ENCODE results near the gene TNS1. TPM values are rescaled to one million over a fixed set of nuclear protein-coding genes. Genes with fewer than 3 reads are reported as not detected.

The TNS1 gene
- total and polyA plus RNA-seq, 2 experiments from 2014 or later: 81.6 to 99.3 TPM

DNA sequence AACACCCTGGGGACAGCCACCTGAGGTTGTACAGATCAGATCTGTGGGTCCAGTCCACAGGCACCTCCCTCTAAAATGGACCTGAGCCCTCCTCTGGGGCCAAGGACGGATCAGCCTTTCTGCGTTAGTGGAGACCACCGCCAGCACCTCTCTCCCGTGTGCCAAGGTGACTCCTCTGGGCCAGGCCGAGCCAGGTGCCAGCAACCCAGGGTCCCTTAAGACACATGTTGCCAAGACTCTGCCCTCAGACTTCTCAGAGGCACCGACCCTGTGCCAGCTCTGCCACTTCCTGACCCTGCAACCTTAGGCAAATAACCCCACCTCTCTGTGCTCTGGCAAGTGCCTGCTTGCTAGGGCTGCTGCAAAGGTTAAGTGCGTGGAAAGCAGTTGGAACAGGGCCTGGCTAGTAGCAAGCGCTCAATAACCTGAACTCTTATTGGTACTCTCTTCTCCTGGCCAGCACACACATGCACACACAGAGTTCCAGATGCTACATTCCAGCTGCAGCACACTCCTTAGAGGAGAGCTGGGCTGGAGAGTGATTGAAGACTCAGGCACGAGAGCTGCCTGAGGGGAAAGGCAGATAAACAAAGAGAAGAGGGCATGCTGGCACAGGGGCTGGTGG is 105.6 kb downstream of the TNS1 start:
- Histone ChIP-seq H3K9me3 (ENCODE audit: low read depth) (no peaks in the 10 kb centered on the region), H3K4me3 (no peak overlapping the region), H3K9me2 (ENCODE audit: insufficient read depth) (no peaks in the 10 kb centered on the region), H3K36me3 (ENCODE audit: low read depth) (peaks cover 55% of the 10 kb centered on the region), H3F3A (ENCODE audit: insufficient read depth) (peaks cover 55% of the 10 kb centered on the region), H3K4me2 (ENCODE audit: unreplicated experiment) (no peak overlapping the region), H3K79me2 (ENCODE audit: insufficient read depth) (peaks cover 94% of the 10 kb centered on the region), H2AFZ (no peak overlapping the region), H3K4me1 (ENCODE audit: insufficient read depth) (peaks cover 19% of the 10 kb centered on the region), H3K9ac (no peak overlapping the region), H3K27me3 (replicated peaks; ENCODE audit: insufficient read depth) (no peaks in the 10 kb centered on the region), H4K20me1 (ENCODE audit: insufficient read depth) (no peaks in the 10 kb centered on the region), H3K27ac (no peak overlapping the region)
- in situ Hi-C loops (cut with MboI): no loop called here
- TF ChIP-seq EZH2phosphoT487 (IDR thresholded peaks at IDR 0.05; ENCODE audit: insufficient read depth, low read depth) (no peak), EZH2 (IDR thresholded peaks at IDR 0.05; ENCODE audit: insufficient read depth, poor library complexity, severe bottlenecking) (no peak)
- WGBS, 2 experiments (ENCODE audit: low coverage in 1 of 2, low lambda C conversion rate in 2 of 2, missing lambda C conversion rate in 2 of 2): 80 to 84% methylated on average over 9 of the region's 9 CpGs
- DNase-seq: no peak

DNA sequence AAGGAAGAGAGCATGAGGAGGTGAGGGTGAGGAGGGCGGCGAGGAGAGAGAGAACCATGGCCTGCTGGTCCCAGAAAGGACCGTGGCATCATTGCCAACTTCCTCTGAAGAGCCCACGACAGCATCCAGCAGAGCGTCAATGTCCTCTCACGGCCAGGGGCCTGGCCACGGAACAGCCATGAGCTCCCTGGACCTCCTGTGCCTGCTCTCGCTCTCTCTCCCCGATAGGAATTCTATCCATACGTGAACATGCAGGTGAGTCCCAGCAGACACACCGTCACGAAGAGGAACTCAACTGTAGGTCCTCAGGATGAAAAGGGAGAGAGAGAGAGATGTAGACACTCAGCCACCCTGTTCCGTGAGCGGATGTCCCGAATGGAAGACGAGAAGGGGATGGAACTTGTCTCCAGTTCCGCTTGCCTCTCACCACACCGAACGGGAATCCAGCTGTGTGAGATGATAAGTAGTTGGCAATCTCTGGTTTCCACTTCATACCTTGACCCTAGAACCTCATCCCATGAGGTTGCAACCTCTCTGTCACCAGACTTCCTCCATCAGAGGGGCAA is 107.6 kb downstream of the TNS1 start:
- H3K4me2 ChIP-seq (ENCODE audit: unreplicated experiment): no peak overlapping the region
- no peak overlapping the region for H3K27ac ChIP-seq
- no peaks in the 10 kb centered on the region for H4K20me1 ChIP-seq (ENCODE audit: insufficient read depth)
- no peak overlapping the region for H3K9ac ChIP-seq
- DNase-seq: no peak
- no peaks in the 10 kb centered on the region for H3K9me3 ChIP-seq (ENCODE audit: low read depth)
- no peak overlapping the region for H3K4me3 ChIP-seq
- H3K27me3 ChIP-seq (replicated peaks; ENCODE audit: insufficient read depth): no peaks in the 10 kb centered on the region
- H3K4me1 ChIP-seq (ENCODE audit: insufficient read depth): peaks cover 15% of the 10 kb centered on the region
- WGBS, 2 experiments (ENCODE audit: low coverage in 1 of 2, low lambda C conversion rate in 2 of 2, missing lambda C conversion rate in 2 of 2): 86 to 89% methylated on average over 19 of the region's 19 CpGs
- peaks cover 94% of the 10 kb centered on the region for H3K79me2 ChIP-seq (ENCODE audit: insufficient read depth)
- peaks cover 57% of the 10 kb centered on the region for H3F3A ChIP-seq (ENCODE audit: insufficient read depth)
- TF ChIP-seq EZH2 (IDR thresholded peaks at IDR 0.05; ENCODE audit: insufficient read depth, poor library complexity, severe bottlenecking) (no peak), EZH2phosphoT487 (IDR thresholded peaks at IDR 0.05; ENCODE audit: insufficient read depth, low read depth) (no peak)
- H3K36me3 ChIP-seq (ENCODE audit: low read depth): peaks cover 69% of the 10 kb centered on the region
- no peaks in the 10 kb centered on the region for H3K9me2 ChIP-seq (ENCODE audit: insufficient read depth)
- in situ Hi-C loops (cut with MboI): no loop called here
- H2AFZ ChIP-seq: no peak overlapping the region

DNA sequence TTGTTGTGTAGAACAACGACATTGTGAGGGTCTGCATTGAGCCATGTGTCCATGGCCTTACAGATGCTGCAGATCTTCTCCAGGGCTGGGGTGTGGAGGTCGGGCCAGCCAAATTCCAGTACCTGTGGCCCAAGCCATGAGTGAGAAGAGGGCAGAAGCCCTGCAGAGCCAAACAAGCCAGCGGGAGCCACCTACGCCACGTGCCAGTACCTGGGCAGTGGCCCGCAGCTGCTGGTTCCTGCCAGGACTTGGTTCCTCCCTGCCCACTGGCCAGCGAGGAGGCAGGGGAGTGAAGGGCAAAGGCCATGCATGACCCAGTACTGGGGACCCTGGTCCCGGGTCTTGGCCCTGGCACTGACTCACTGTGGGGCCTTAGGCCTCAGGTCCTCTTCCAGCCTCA is 109.4 kb downstream of the TNS1 start:
- Histone ChIP-seq H3K9me3 (ENCODE audit: low read depth) (no peaks in the 10 kb centered on the region), H3K27me3 (replicated peaks; ENCODE audit: insufficient read depth) (no peaks in the 10 kb centered on the region), H2AFZ (no peak overlapping the region), H3K4me1 (ENCODE audit: insufficient read depth) (peaks cover 10% of the 10 kb centered on the region), H3K4me3 (no peak overlapping the region), H3K9ac (no peak overlapping the region), H3K4me2 (ENCODE audit: unreplicated experiment) (no peak overlapping the region), H4K20me1 (ENCODE audit: insufficient read depth) (no peaks in the 10 kb centered on the region), H3K36me3 (ENCODE audit: low read depth) (peaks cover 83% of the 10 kb centered on the region), H3K79me2 (ENCODE audit: insufficient read depth) (peaks cover 92% of the 10 kb centered on the region), H3K9me2 (ENCODE audit: insufficient read depth) (no peaks in the 10 kb centered on the region), H3F3A (ENCODE audit: insufficient read depth) (peaks cover 60% of the 10 kb centered on the region), H3K27ac (no peak overlapping the region)
- TF ChIP-seq EZH2 (IDR thresholded peaks at IDR 0.05; ENCODE audit: insufficient read depth, poor library complexity, severe bottlenecking) (no peak), EZH2phosphoT487 (IDR thresholded peaks at IDR 0.05; ENCODE audit: insufficient read depth, low read depth) (no peak)
- in situ Hi-C loops (cut with MboI): loop anchor here (5.0 kb wide), 1 partner anchor 89 kb away; no protein-coding TSS in a partner anchor
- no peak for DNase-seq
- 77 to 83% methylated on average over 8 of the region's 8 CpGs for WGBS, 2 experiments (ENCODE audit: low coverage in 1 of 2, low lambda C conversion rate in 2 of 2, missing lambda C conversion rate in 2 of 2)

DNA sequence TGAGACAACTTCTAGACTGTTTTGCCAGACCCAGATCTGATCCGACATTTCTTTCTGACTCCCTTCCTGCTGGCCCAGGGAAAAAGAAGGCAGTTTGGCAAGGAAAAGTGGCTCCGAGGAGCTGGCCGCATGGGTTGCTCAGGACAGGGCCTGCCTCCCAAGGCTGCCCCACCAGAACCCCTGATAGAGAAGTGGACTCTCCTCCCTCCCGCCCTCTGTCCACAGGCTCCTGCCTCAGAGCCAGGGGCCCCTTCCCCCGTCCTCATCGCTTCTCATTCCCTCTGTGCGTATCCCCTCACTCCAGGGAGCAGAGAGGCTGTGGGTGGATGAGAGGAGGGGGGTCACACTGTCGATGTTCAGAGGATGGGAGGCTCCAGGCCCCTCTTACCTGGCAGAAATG is 110.2 kb downstream of the TNS1 start:
- H3K27ac ChIP-seq: no peak overlapping the region
- no peaks in the 10 kb centered on the region for H3K9me3 ChIP-seq (ENCODE audit: low read depth)
- TF ChIP-seq EZH2phosphoT487 (IDR thresholded peaks at IDR 0.05; ENCODE audit: insufficient read depth, low read depth) (no peak), EZH2 (IDR thresholded peaks at IDR 0.05; ENCODE audit: insufficient read depth, poor library complexity, severe bottlenecking) (no peak)
- H3K79me2 ChIP-seq (ENCODE audit: insufficient read depth): peaks cover 86% of the 10 kb centered on the region
- H3K9me2 ChIP-seq (ENCODE audit: insufficient read depth): no peaks in the 10 kb centered on the region
- H3K9ac ChIP-seq: no peak overlapping the region
- no peaks in the 10 kb centered on the region for H3K27me3 ChIP-seq (replicated peaks; ENCODE audit: insufficient read depth)
- H3K36me3 ChIP-seq (ENCODE audit: low read depth): peaks cover 90% of the 10 kb centered on the region
- H2AFZ ChIP-seq: no peak overlapping the region
- no peak for DNase-seq
- peaks cover 65% of the 10 kb centered on the region for H3F3A ChIP-seq (ENCODE audit: insufficient read depth)
- no peak overlapping the region for H3K4me3 ChIP-seq
- in situ Hi-C loops (cut with MboI): loop anchor here (5.0 kb wide), 1 partner anchor 90 kb away; no protein-coding TSS in a partner anchor
- no peaks in the 10 kb centered on the region for H4K20me1 ChIP-seq (ENCODE audit: insufficient read depth)
- 78 to 84% methylated on average over 8 of the region's 8 CpGs for WGBS, 2 experiments (ENCODE audit: low coverage in 1 of 2, low lambda C conversion rate in 2 of 2, missing lambda C conversion rate in 2 of 2)
- H3K4me2 ChIP-seq (ENCODE audit: unreplicated experiment): no peak overlapping the region
- H3K4me1 ChIP-seq (ENCODE audit: insufficient read depth): peaks cover 10% of the 10 kb centered on the region

Measured in GM23248 (cell line).